H9 (cell line): Measurements from ENCODE around the gene MYO1C. TPM values are rescaled to one million over a fixed set of nuclear protein-coding genes. Genes with fewer than 3 reads are reported as not detected.

Experiments
- DNase-seq: peaks from one replicate; pipeline ENCODE4 v3.0.0-alpha.2; 2017
- H2AFZ ChIP-seq: one replicate; pipeline ENCODE4 v1.6.1; 2013; ENCODE audit warnings: mild to moderate bottlenecking, low read length, control low read depth, moderate library complexity
- H2AK5ac ChIP-seq: 2 replicates; pipeline ENCODE4 v1.6.1; 2013; ENCODE audit warnings: low read length, control low read depth, mixed read lengths; ENCODE audit not compliant: insufficient read length
- H2BK120ac ChIP-seq: one replicate; pipeline ENCODE4 v1.6.1; 2013; ENCODE audit warnings: low read depth, mild to moderate bottlenecking, low read length, control low read depth, inconsistent platforms; ENCODE audit not compliant: poor library complexity, severe bottlenecking
- H2BK12ac ChIP-seq: 2 replicates; pipeline ENCODE4 v1.6.1; 2013; ENCODE audit warnings: low read length, control low read depth, mixed read lengths, low read depth; ENCODE audit not compliant: insufficient read length
- H2BK15ac ChIP-seq: 2 replicates; pipeline ENCODE4 v1.6.1; 2013; ENCODE audit warnings: low read depth, low read length, control low read depth
- H2BK20ac ChIP-seq: one replicate; pipeline ENCODE4 v1.6.1; 2013; ENCODE audit warnings: low read depth, mild to moderate bottlenecking, low read length, control low read depth, inconsistent platforms; ENCODE audit not compliant: poor library complexity, severe bottlenecking
- H2BK5ac ChIP-seq: 2 replicates; pipeline ENCODE4 v1.6.1; 2013; ENCODE audit warnings: low read length, control low read depth, mixed read lengths; ENCODE audit not compliant: insufficient read length
- H3K14ac ChIP-seq: 2 replicates; pipeline ENCODE4 v1.6.1; 2013; ENCODE audit warnings: low read length, control low read depth; ENCODE audit not compliant: insufficient read depth
- H3K18ac ChIP-seq: 2 replicates; pipeline ENCODE4 v1.6.1; 2013; ENCODE audit warnings: low read depth, mild to moderate bottlenecking, mixed read lengths, low read length, control low read depth; ENCODE audit not compliant: insufficient read length
- H3K23ac ChIP-seq: 2 replicates; pipeline ENCODE4 v1.6.1; 2013; ENCODE audit warnings: low read length, control low read depth, mixed read lengths, low read depth; ENCODE audit not compliant: insufficient read length
- H3K23me2 ChIP-seq: 2 replicates; pipeline ENCODE4 v1.6.1; 2013; ENCODE audit warnings: low read depth, mild to moderate bottlenecking, mixed read lengths, low read length, control low read depth; ENCODE audit not compliant: insufficient read length, poor library complexity, severe bottlenecking
- H3K27ac ChIP-seq: 2 replicates; pipeline ENCODE4 v1.5.1; 2013; ENCODE audit warnings: low read length, control low read depth, mixed read lengths, low read depth; ENCODE audit not compliant: insufficient read length
- H3K27me3 ChIP-seq: 2 replicates; pipeline ENCODE4 v1.6.1; 2013; ENCODE audit warnings: low read length, control low read depth, inconsistent platforms; ENCODE audit not compliant: insufficient read depth
- H3K4ac ChIP-seq: 2 replicates; pipeline ENCODE4 v1.6.1; 2013; ENCODE audit warnings: low read depth, mild to moderate bottlenecking, control low read depth, inconsistent platforms, low read length, moderate library complexity
- H3K4me1 ChIP-seq: 2 replicates; pipeline ENCODE4 v1.6.1; 2013; ENCODE audit warnings: low read length, control low read depth, inconsistent platforms; ENCODE audit not compliant: insufficient read depth
- H3K4me2 ChIP-seq: 2 replicates; pipeline ENCODE4 v1.6.1; 2013; ENCODE audit warnings: low read length, control low read depth, mixed read lengths; ENCODE audit not compliant: insufficient read length, insufficient read depth
- H3K56ac ChIP-seq: 2 replicates; pipeline ENCODE4 v1.6.1; 2013; ENCODE audit warnings: low read depth, mild to moderate bottlenecking, mixed read lengths, low read length, control low read depth; ENCODE audit not compliant: insufficient read length
- H3K79me1 ChIP-seq: 2 replicates; pipeline ENCODE4 v1.6.1; 2013; ENCODE audit warnings: low read depth, mild to moderate bottlenecking, moderate library complexity, low read length, control low read depth, inconsistent platforms; ENCODE audit not compliant: insufficient read depth, poor library complexity, severe bottlenecking
- H3K79me2 ChIP-seq: 2 replicates; pipeline ENCODE4 v1.6.1; 2013; ENCODE audit warnings: low read length, control low read depth, inconsistent platforms; ENCODE audit not compliant: insufficient read depth
- H3K9ac ChIP-seq: 2 replicates; pipeline ENCODE4 v1.6.1; 2013; ENCODE audit warnings: low read length, control low read depth, mixed read lengths; ENCODE audit not compliant: insufficient read length; ENCODE audit errors: extremely low read depth
- H3K9me3 ChIP-seq: one replicate; pipeline ENCODE4 v1.6.1; 2013; ENCODE audit warnings: low read depth, low read length, inconsistent platforms; ENCODE audit not compliant: control insufficient read depth
- H3T11ph ChIP-seq: one replicate; pipeline ENCODE4 v1.6.1; 2013; ENCODE audit warnings: mild to moderate bottlenecking, low read length, control low read depth, inconsistent platforms
- H4K20me1 ChIP-seq: one replicate; pipeline ENCODE4 v1.6.1; 2013; ENCODE audit not compliant: control insufficient read depth, insufficient read length, insufficient read depth
- H4K5ac ChIP-seq: 2 replicates; pipeline ENCODE4 v1.6.1; 2013; ENCODE audit warnings: low read depth, mild to moderate bottlenecking, mixed read lengths, low read length, control low read depth; ENCODE audit not compliant: insufficient read length
- H4K8ac ChIP-seq: replicated peaks from 2 replicates; pipeline ENCODE4 v1.6.1; 2013; ENCODE audit warnings: low read length, control low read depth, mixed read lengths, low read depth; ENCODE audit not compliant: insufficient read length
- H4K91ac ChIP-seq: 2 replicates; pipeline ENCODE4 v1.6.1; 2013; ENCODE audit warnings: low read depth, mild to moderate bottlenecking, moderate library complexity, mixed read lengths, low read length, control low read depth; ENCODE audit not compliant: insufficient read length
- H3K27ac Mint-ChIP-seq, 3 experiments: 2 replicates in 2 of 3; 3 replicates in 1 of 3; pipeline ENCODE4 v1.8.0; 2020 to 2021; ENCODE audit warnings: mixed read lengths in 3 of 3, mild to moderate bottlenecking in 1 of 3, moderate library complexity in 1 of 3
- H3K27me3 Mint-ChIP-seq: 2 replicates; pipeline ENCODE4 v1.8.0; 2021; ENCODE audit warnings: low read depth, mild to moderate bottlenecking, moderate library complexity, mixed read lengths
- H3K36me3 Mint-ChIP-seq, 3 experiments: 2 replicates in 2 of 3; 3 replicates in 1 of 3; pipeline ENCODE4 v1.8.0; 2020 to 2021; ENCODE audit warnings: low read depth in 3 of 3, mixed read lengths in 3 of 3; ENCODE audit not compliant: insufficient read depth in 1 of 3
- H3K4me1 Mint-ChIP-seq, 2 experiments: 2 replicates each; pipeline ENCODE4 v1.8.0; 2020; ENCODE audit warnings: mixed read lengths in 2 of 2
- H3K4me3 Mint-ChIP-seq, 2 experiments: 2 replicates in 1 of 2; 3 replicates in 1 of 2; pipeline ENCODE4 v1.8.0; 2020 to 2021; ENCODE audit warnings: mild to moderate bottlenecking in 2 of 2, mixed read lengths in 2 of 2, moderate library complexity in 1 of 2
- H3K9me3 Mint-ChIP-seq, 2 experiments: 2 replicates in 1 of 2; 3 replicates in 1 of 2; pipeline ENCODE4 v1.8.0; 2020; ENCODE audit warnings: mild to moderate bottlenecking in 2 of 2, mixed read lengths in 2 of 2, moderate library complexity in 1 of 2
- WGBS: extraction: QIAGEN DNeasy Blood & Tissue Kit; methylation state at CpG from one replicate; pipeline ENCODE4 v1.1.7; 2013; ENCODE audit warnings: missing lambda C conversion rate, low lambda C conversion rate, mixed read lengths; ENCODE audit not compliant: insufficient read length; ENCODE audit errors: extremely low coverage; 5-methylcytosine and 5-hydroxymethylcytosine counted together
- total RNA-seq: library from RNA; stranded (reverse); gene quantifications from 2 replicates; pipeline ENCODE4 v1.2.1, GENCODE V29; 2021
- TF ChIP-seq, protein P1 (sequence below): fragments of 200-600 bp; sonication (generic); conservative IDR thresholded peaks from 3 replicates; pipeline ENCODE4 v1.8.0; 2021; ENCODE audit warnings: antibody characterized with exemption, mild to moderate bottlenecking

MYO1C gene
- total RNA-seq, 1 experiment from 2014 or later, result 86.5 TPM

DNA sequence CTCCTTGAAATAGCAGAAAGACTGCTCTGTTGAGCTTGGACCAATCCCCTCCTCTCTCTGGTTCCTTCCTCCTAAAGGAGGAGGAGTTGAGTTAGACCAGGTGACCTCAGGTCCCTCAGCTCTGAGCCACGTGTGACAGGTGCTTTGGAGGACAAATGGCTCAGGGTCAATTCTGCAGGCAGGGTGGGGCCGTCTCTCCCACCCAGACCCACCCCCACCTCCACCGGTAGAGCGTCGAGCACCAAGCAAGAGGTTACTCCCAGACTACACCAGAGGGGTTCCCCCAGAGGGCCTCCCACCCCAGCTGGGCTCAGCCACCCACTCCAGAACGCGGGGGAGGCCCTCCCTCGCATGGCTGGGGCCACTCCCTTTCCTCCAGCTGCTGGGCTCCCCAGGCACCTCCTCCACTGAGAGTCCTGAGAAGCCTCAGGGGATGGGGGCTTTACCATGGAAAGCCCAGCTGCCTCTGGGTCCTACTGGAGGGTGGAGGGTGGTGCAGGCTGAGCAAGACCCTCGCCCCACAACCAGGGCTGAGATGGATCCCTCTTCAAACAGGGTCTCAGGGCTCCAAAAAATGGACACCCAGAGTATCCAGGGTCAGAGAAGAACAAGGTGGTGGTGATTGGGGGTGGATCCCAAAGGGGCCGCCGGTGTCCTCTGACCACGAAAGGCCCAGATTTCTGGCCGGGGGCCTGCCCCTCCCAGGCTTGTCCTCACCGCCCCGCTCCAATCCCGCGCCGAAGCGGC lies 7.6 kb downstream of the MYO1C start:
- Histone ChIP-seq H3K14ac (no peak overlapping the region), H2BK12ac (no peak overlapping the region), H3K9ac (no peak overlapping the region), H3K79me2 (no peaks in the 10 kb centered on the region), H2BK15ac (no peak overlapping the region), H4K5ac (no peak overlapping the region), H2AFZ (no peak overlapping the region), H3K79me1 (no peaks in the 10 kb centered on the region), H3T11ph (no peak overlapping the region), H2BK20ac (no peak overlapping the region), H3K56ac (no peak overlapping the region), H3K4me1 (no peaks in the 10 kb centered on the region), H3K4me2 (peak overlapping the region; percentile 52), H2BK5ac (no peak overlapping the region), H3K27ac (no peak overlapping the region), H3K18ac (no peak overlapping the region), H2BK120ac (no peak overlapping the region), H3K27me3 (no peaks in the 10 kb centered on the region), H4K8ac (no peak overlapping the region), H4K91ac (no peak overlapping the region), H3K23ac (no peak overlapping the region), H3K4ac (no peak overlapping the region), H4K20me1 (no peaks in the 10 kb centered on the region), H2AK5ac (no peak overlapping the region), H3K9me3 (no peaks in the 10 kb centered on the region), H3K23me2 (peaks cover 14% of the 10 kb centered on the region)
- Mint-ChIP-seq H3K4me3 (peak overlapping the region; percentile 77 to 87), H3K4me1 (peaks cover 23 to 31% of the 10 kb centered on the region in 2 experiments), H3K9me3 (peaks cover 0 to 3% of the 10 kb centered on the region in 2 experiments; a peak in 2 of 5 replicates), H3K36me3 (peaks cover 2 to 42% (median 33%) of the 10 kb centered on the region in 3 experiments; a peak in 6 of 7 replicates), H3K27ac (peak overlapping the region in 1 of 3 experiments; percentile 82; a peak in 2 of 7 replicates), H3K27me3 (peaks cover 4% of the 10 kb centered on the region; the same call in 1 of the 2 replicates)
- peak; percentile 88 for DNase-seq
- WGBS, result no CpG with 5 or more reads among the region's 19 CpGs
- TF ChIP-seq, protein P1, sequence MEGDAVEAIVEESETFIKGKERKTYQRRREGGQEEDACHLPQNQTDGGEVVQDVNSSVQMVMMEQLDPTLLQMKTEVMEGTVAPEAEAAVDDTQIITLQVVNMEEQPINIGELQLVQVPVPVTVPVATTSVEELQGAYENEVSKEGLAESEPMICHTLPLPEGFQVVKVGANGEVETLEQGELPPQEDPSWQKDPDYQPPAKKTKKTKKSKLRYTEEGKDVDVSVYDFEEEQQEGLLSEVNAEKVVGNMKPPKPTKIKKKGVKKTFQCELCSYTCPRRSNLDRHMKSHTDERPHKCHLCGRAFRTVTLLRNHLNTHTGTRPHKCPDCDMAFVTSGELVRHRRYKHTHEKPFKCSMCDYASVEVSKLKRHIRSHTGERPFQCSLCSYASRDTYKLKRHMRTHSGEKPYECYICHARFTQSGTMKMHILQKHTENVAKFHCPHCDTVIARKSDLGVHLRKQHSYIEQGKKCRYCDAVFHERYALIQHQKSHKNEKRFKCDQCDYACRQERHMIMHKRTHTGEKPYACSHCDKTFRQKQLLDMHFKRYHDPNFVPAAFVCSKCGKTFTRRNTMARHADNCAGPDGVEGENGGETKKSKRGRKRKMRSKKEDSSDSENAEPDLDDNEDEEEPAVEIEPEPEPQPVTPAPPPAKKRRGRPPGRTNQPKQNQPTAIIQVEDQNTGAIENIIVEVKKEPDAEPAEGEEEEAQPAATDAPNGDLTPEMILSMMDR, result peak; percentile 58
